PFSK-1 (cell line): ENCODE results near the gene PPP1R1B.

ENCODE experiments used
- FOXP2 ChIP-seq: optimal IDR thresholded peaks from 2 replicates; pipeline ENCODE3; 2011; ENCODE audit warnings: borderline replicate concordance, control low read depth, inconsistent platforms; ENCODE audit not compliant: insufficient read depth; ENCODE audit errors: extremely low read length, extremely low read depth
- POLR2AphosphoS5 ChIP-seq: IDR thresholded peaks from 2 replicates; pipeline ENCODE4 v1.6.1; 2012; ENCODE audit warnings: low read depth, mild to moderate bottlenecking, control low read depth, low read length, moderate library complexity
- REST ChIP-seq, 2 experiments: IDR thresholded peaks; 2 replicates each; pipeline versions ENCODE4 v1.6.1 to v1.8.0; 2011 to 2012; ENCODE audit warnings: low read depth in 2 of 2, low read length in 2 of 2, control low read depth in 1 of 2, inconsistent platforms in 1 of 2, mild to moderate bottlenecking in 1 of 2, moderate library complexity in 1 of 2; ENCODE audit not compliant: insufficient read depth in 1 of 2
- SIN3A ChIP-seq: IDR thresholded peaks from 2 replicates; pipeline ENCODE4 v1.6.1; 2012; ENCODE audit warnings: mild to moderate bottlenecking, low read length, moderate library complexity, borderline replicate concordance; ENCODE audit not compliant: insufficient read depth
- TAF1 ChIP-seq: IDR thresholded peaks from 2 replicates; pipeline ENCODE4 v1.6.1; 2012; ENCODE audit warnings: low read length, control low read depth, borderline replicate concordance; ENCODE audit not compliant: insufficient read depth

The PPP1R1B gene

GRCh38 chr17:39624313-39624712, 2.4 kb upstream of the PPP1R1B start:
- TF ChIP-seq POLR2AphosphoS5 (no peak), FOXP2 (no peak), SIN3A (no peak), REST (IDR thresholded peaks at IDR 0.05; ENCODE audit: insufficient read depth in 1 of 2, low read depth in 2 of 2, low read length in 2 of 2) (no peak), TAF1 (no peak)

GRCh38 chr17:39625198-39625785, 1.5 kb upstream of the PPP1R1B start:
- TF ChIP-seq SIN3A (no peak), POLR2AphosphoS5 (no peak)

GRCh38 chr17:39627047-39627711, 427 bp downstream of the PPP1R1B start:
- TF ChIP-seq REST (IDR thresholded peaks at IDR 0.05; ENCODE audit: insufficient read depth in 1 of 2, low read depth in 2 of 2, low read length in 2 of 2) = no peak
- no peak for TF ChIP-seq TAF1
- no peak for TF ChIP-seq SIN3A
- TF ChIP-seq POLR2AphosphoS5 = no peak
- TF ChIP-seq FOXP2 = no peak

- TF ChIP-seq TAF1 = no peak
- TF ChIP-seq POLR2AphosphoS5 = no peak
- TF ChIP-seq SIN3A = no peak
- TF ChIP-seq FOXP2 = no peak
- TF ChIP-seq REST (IDR thresholded peaks at IDR 0.05; ENCODE audit: insufficient read depth in 1 of 2, low read depth in 2 of 2, low read length in 2 of 2) = no peak
These were observed 1.2 kb downstream of the PPP1R1B start for GRCh38 chr17:39627712-39628516.

GRCh38 chr17:39628655-39629493, 2.1 kb downstream of the PPP1R1B start:
- TF ChIP-seq REST (IDR thresholded peaks at IDR 0.05; ENCODE audit: insufficient read depth in 1 of 2, low read depth in 2 of 2, low read length in 2 of 2) (no peak), SIN3A (no peak), FOXP2 (no peak), TAF1 (no peak), POLR2AphosphoS5 (no peak)
